Keratinocyte (primary cell): ENCODE results near the gene ALDH3B2. TPM values are rescaled to one million over a fixed set of nuclear protein-coding genes. Genes with fewer than 3 reads are reported as not detected.
A peak's percentile ranks its signal among the peaks of the same experiment; 100 is the strongest.

Experiments used
- DNase-seq: peaks from one replicate; pipeline ENCODE4 v3.0.0-alpha.2; 2011; ENCODE audit warnings: low read depth, missing footprints, low spot score
- FAIRE-seq: peaks from 2 replicates; lab custom pipeline; 2011; peaks lifted over from hg19 to GRCh38; lab: Jason Lieb, UNC
- H2AFZ ChIP-seq: 2 replicates; pipeline ENCODE4 v1.6.0; 2012; ENCODE audit warnings: low read length, control low read depth, inconsistent platforms; ENCODE audit not compliant: control insufficient read depth
- H3K27ac ChIP-seq: 2 replicates; pipeline ENCODE4 v1.5.1; 2011; ENCODE audit warnings: low read length; ENCODE audit not compliant: control insufficient read depth, insufficient read depth
- H3K27me3 ChIP-seq: 3 replicates; pipeline ENCODE4 v1.6.0; 2011; ENCODE audit warnings: low read length; ENCODE audit not compliant: control insufficient read depth, insufficient read depth; ENCODE audit errors: extremely low read depth
- H3K36me3 ChIP-seq, 2 experiments: 2 replicates in 1 of 2; 3 replicates in 1 of 2; pipeline ENCODE4 v1.5.1; 2011; ENCODE audit warnings: low read length in 2 of 2, mild to moderate bottlenecking in 1 of 2; ENCODE audit not compliant: control insufficient read depth in 2 of 2, insufficient read depth in 2 of 2; ENCODE audit errors: extremely low read depth in 1 of 2
- H3K4me1 ChIP-seq: 3 replicates; pipeline ENCODE4 v1.5.1; 2011; ENCODE audit warnings: low read length; ENCODE audit not compliant: control insufficient read depth, insufficient read depth; ENCODE audit errors: extremely low read depth
- H3K4me2 ChIP-seq: 3 replicates; pipeline ENCODE4 v1.6.0; 2011; ENCODE audit warnings: low read depth, low read length; ENCODE audit not compliant: control insufficient read depth, insufficient read depth; ENCODE audit errors: extremely low read depth
- H3K4me3 ChIP-seq, 3 experiments: fragments of 200-600 bp in 1 of 3; sonication (generic) in 1 of 3; 2 replicates in 2 of 3; 3 replicates in 1 of 3; pipeline ENCODE4 v1.5.1; 2011 to 2016; ENCODE audit warnings: low read length in 3 of 3, mild to moderate bottlenecking in 3 of 3, control low read depth in 2 of 3, inconsistent platforms in 1 of 3, low read depth in 1 of 3, mixed read lengths in 1 of 3, mixed run types in 1 of 3, moderate library complexity in 1 of 3; ENCODE audit not compliant: control insufficient read depth in 2 of 3, insufficient read depth in 2 of 3; ENCODE audit errors: extremely low read depth in 1 of 3
- H3K79me2 ChIP-seq: 2 replicates; pipeline ENCODE4 v1.6.0; 2012; ENCODE audit warnings: low read length; ENCODE audit not compliant: control insufficient read depth, insufficient read depth
- H3K9ac ChIP-seq: 3 replicates; pipeline ENCODE4 v1.6.0; 2011; ENCODE audit warnings: low read length; ENCODE audit not compliant: control insufficient read depth, insufficient read depth; ENCODE audit errors: extremely low read depth
- H3K9me1 ChIP-seq: 3 replicates; pipeline ENCODE4 v1.6.0; 2011; ENCODE audit warnings: low read length; ENCODE audit not compliant: control insufficient read depth, insufficient read depth; ENCODE audit errors: extremely low read depth
- H3K9me3 ChIP-seq: 2 replicates; pipeline ENCODE4 v1.5.1; 2012; ENCODE audit warnings: low read depth, low read length; ENCODE audit not compliant: control insufficient read depth
- H4K20me1 ChIP-seq: 3 replicates; pipeline ENCODE4 v1.6.0; 2011; ENCODE audit warnings: low read length; ENCODE audit not compliant: control insufficient read depth, insufficient read depth; ENCODE audit errors: extremely low read depth
- CTCF ChIP-seq, 3 experiments: IDR thresholded peaks in 1 of 3; conservative IDR thresholded peaks in 1 of 3; optimal IDR thresholded peaks in 1 of 3; 2 replicates in 2 of 3; 3 replicates in 1 of 3; pipeline versions ENCODE3 to v1.5.1; 2011; ENCODE audit warnings: low read length in 3 of 3, mild to moderate bottlenecking in 3 of 3, moderate library complexity in 2 of 3, control low read depth in 1 of 3, inconsistent platforms in 1 of 3; ENCODE audit not compliant: insufficient read depth in 2 of 3; ENCODE audit errors: extremely low read depth in 1 of 3
- EZH2 ChIP-seq: IDR thresholded peaks from one replicate; pipeline ENCODE4 v1.6.1; 2012; ENCODE audit warnings: inconsistent platforms, mild to moderate bottlenecking, low read length, moderate library complexity
- dilution Hi-C: fragments of 300-500 bp; cut with MboI; formaldehyde crosslinking; loops from one replicate; pipeline ENCODE4 v1.7.0; 2020; ENCODE audit warnings: low sequenced_read_pairs; ENCODE audit not compliant: extremely low pct_ligation_motif_present
- polyA plus RNA-seq, 5 experiments: library from polyadenylated mRNA; depleted of rRNA in 3 of 5; stranded (reverse) in 3 of 5; stranded (forward) in 1 of 5; unstranded in 1 of 5; fragments of >200 nt; gene quantifications; 1 replicate in 1 of 5; 2 replicates in 3 of 5; 3 replicates in 1 of 5; pipeline versions ENCODE4 v1.2.1 to v1.2.3, GENCODE V29; 2011 to 2012; ENCODE audit warnings: missing spikeins in 2 of 5, low read depth in 1 of 5, low replicate concordance in 1 of 5

Gene ALDH3B2
- polyA plus RNA-seq, 1 donor (not counting 4 experiments of a cell fraction or from before 2014, with no cell fraction given): 0.67 TPM

GRCh38 chr11:67630943-67631331, 43.5 kb downstream of the ALDH3B2 start:
- no peaks in the 10 kb centered on the region for H3K9me3 ChIP-seq
- H3K27ac ChIP-seq: peak overlapping the region; percentile 64
- no peaks in the 10 kb centered on the region for H3K9me1 ChIP-seq
- peak overlapping the region; percentile 66 to 78 (median 73) for H3K4me3 ChIP-seq
- H3K79me2 ChIP-seq: no peaks in the 10 kb centered on the region
- H4K20me1 ChIP-seq: no peaks in the 10 kb centered on the region
- H3K4me2 ChIP-seq: peak overlapping the region; percentile 58
- TF ChIP-seq EZH2 (no peak), CTCF (optimal IDR thresholded peaks at IDR 0.05 in 1 of 3, IDR thresholded peaks at IDR 0.05 in 1 of 3, conservative IDR thresholded peaks at IDR 0.05 in 1 of 3; ENCODE audit: extremely low read depth in 1 of 3, insufficient read depth in 2 of 3, low read length in 3 of 3) (no peak)
- no peak for DNase-seq
- H3K4me1 ChIP-seq: peaks cover 6% of the 10 kb centered on the region
- H3K27me3 ChIP-seq: no peaks in the 10 kb centered on the region
- peak overlapping the region; percentile 76 for H3K9ac ChIP-seq
- dilution Hi-C loops: no loop called here
- no peaks in the 10 kb centered on the region for H3K36me3 ChIP-seq
- H2AFZ ChIP-seq: peak overlapping the region; percentile 64
- no peak for FAIRE-seq

- dilution Hi-C loops: no loop called here
- Histone ChIP-seq H3K9ac (peak overlapping the region; percentile 76), H3K9me1 (no peaks in the 10 kb centered on the region), H3K4me2 (peak overlapping the region; percentile 58), H2AFZ (peak overlapping the region; percentile 90), H3K27me3 (no peaks in the 10 kb centered on the region), H3K4me1 (peaks cover 6% of the 10 kb centered on the region), H3K27ac (peak overlapping the region; percentile 64), H3K4me3 (peak overlapping the region; percentile 66 to 78 (median 73)), H4K20me1 (no peaks in the 10 kb centered on the region), H3K36me3 (no peaks in the 10 kb centered on the region), H3K9me3 (no peaks in the 10 kb centered on the region), H3K79me2 (no peaks in the 10 kb centered on the region)
- no peak for FAIRE-seq
- TF ChIP-seq CTCF (optimal IDR thresholded peaks at IDR 0.05 in 1 of 3, IDR thresholded peaks at IDR 0.05 in 1 of 3, conservative IDR thresholded peaks at IDR 0.05 in 1 of 3; ENCODE audit: extremely low read depth in 1 of 3, insufficient read depth in 2 of 3, low read length in 3 of 3) (peak; percentile 64 to 91 (median 85)), EZH2 (no peak)
- peak; percentile 86 for DNase-seq
These were observed 44.0 kb downstream of the ALDH3B2 start for GRCh38 chr11:67630228-67630942.
